Liver (tissue), 2 donors: ENCODE data around the gene PCNX4.

ENCODE experiments used
- FOXA1 ChIP-seq: IDR thresholded peaks from 2 replicates; pipeline ENCODE4 v1.6.1; 2016; ENCODE audit warnings: antibody characterized with exemption
- YY1 ChIP-seq: IDR thresholded peaks from 2 replicates; pipeline ENCODE4 v1.6.1; 2016; ENCODE audit warnings: antibody characterized with exemption, mild to moderate bottlenecking
- TF ChIP-seq, protein P1 (sequence below): fragments of 150-350 bp; IDR thresholded peaks from 2 replicates; pipeline ENCODE4 v1.5.1; 2017; ENCODE audit warnings: improper control_type of control experiment, low read depth, low read length; ENCODE audit not compliant: missing input control
- TF ChIP-seq, protein P2 (sequence below): IDR thresholded peaks from 2 replicates; pipeline ENCODE4 v1.6.1; 2016; ENCODE audit warnings: antibody characterized with exemption, mild to moderate bottlenecking
- donor health status: healthy.

DNA sequence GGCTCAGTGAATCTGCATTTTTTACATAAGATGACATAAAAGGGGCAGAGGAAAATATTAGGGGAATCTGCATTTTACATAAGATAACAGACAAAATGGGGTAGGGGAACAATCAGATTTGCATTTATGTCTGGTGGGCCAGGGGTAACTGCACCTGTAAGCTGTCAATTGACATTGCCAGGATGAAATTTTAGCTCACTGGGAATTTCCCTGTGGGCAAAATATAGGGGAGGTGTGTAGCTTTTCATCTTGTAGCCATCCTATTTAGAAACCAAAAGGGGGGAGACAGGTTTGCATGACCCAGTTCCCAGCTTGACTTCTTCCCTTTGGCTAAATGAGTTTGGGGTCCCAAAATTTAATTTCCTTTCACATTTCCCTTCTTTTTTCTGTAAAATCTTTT lies 3.5 kb downstream of the PCNX4 start:
- TF ChIP-seq, protein P1, sequence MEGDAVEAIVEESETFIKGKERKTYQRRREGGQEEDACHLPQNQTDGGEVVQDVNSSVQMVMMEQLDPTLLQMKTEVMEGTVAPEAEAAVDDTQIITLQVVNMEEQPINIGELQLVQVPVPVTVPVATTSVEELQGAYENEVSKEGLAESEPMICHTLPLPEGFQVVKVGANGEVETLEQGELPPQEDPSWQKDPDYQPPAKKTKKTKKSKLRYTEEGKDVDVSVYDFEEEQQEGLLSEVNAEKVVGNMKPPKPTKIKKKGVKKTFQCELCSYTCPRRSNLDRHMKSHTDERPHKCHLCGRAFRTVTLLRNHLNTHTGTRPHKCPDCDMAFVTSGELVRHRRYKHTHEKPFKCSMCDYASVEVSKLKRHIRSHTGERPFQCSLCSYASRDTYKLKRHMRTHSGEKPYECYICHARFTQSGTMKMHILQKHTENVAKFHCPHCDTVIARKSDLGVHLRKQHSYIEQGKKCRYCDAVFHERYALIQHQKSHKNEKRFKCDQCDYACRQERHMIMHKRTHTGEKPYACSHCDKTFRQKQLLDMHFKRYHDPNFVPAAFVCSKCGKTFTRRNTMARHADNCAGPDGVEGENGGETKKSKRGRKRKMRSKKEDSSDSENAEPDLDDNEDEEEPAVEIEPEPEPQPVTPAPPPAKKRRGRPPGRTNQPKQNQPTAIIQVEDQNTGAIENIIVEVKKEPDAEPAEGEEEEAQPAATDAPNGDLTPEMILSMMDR, result no peak
- TF ChIP-seq FOXA1, result no peak
- TF ChIP-seq, protein P2, sequence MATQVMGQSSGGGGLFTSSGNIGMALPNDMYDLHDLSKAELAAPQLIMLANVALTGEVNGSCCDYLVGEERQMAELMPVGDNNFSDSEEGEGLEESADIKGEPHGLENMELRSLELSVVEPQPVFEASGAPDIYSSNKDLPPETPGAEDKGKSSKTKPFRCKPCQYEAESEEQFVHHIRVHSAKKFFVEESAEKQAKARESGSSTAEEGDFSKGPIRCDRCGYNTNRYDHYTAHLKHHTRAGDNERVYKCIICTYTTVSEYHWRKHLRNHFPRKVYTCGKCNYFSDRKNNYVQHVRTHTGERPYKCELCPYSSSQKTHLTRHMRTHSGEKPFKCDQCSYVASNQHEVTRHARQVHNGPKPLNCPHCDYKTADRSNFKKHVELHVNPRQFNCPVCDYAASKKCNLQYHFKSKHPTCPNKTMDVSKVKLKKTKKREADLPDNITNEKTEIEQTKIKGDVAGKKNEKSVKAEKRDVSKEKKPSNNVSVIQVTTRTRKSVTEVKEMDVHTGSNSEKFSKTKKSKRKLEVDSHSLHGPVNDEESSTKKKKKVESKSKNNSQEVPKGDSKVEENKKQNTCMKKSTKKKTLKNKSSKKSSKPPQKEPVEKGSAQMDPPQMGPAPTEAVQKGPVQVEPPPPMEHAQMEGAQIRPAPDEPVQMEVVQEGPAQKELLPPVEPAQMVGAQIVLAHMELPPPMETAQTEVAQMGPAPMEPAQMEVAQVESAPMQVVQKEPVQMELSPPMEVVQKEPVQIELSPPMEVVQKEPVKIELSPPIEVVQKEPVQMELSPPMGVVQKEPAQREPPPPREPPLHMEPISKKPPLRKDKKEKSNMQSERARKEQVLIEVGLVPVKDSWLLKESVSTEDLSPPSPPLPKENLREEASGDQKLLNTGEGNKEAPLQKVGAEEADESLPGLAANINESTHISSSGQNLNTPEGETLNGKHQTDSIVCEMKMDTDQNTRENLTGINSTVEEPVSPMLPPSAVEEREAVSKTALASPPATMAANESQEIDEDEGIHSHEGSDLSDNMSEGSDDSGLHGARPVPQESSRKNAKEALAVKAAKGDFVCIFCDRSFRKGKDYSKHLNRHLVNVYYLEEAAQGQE, result no peak
- no peak for TF ChIP-seq YY1
